HEK293T (cell line): ENCODE data around the gene TSPOAP1.

Experiments
- CTCF ChIA-PET: fragments of 350-600 bp; formaldehyde crosslinking; extraction: SDS; loops from one replicate; lab custom pipeline; 2021; ENCODE audit warnings: antibody characterized with exemption, inconsistent platforms; lab: Yijun Ruan, JAX
- POLR2A ChIA-PET: fragments of 350-600 bp; formaldehyde crosslinking; extraction: SDS; loops from one replicate; lab custom pipeline; 2020; ENCODE audit warnings: antibody characterized with exemption, inconsistent platforms; lab: Yijun Ruan, JAX
- DNase-seq: peaks from one replicate; pipeline ENCODE4 v3.0.0; 2012; ENCODE audit warnings: mixed read lengths; ENCODE audit errors: extremely low spot score
- ARNT ChIP-seq: fragments of 450-650 bp; IDR thresholded peaks from 2 replicates; pipeline ENCODE4 v1.6.1; 2017; ENCODE audit warnings: mild to moderate bottlenecking
- BHLHE40 ChIP-seq: fragments of 450-650 bp; IDR thresholded peaks from 2 replicates; pipeline ENCODE4 v1.6.1; 2016; ENCODE audit warnings: mild to moderate bottlenecking, moderate library complexity, borderline replicate concordance
- CTBP1 ChIP-seq: fragments of 450-650 bp; IDR thresholded peaks from 2 replicates; pipeline ENCODE4 v1.6.1; 2016; ENCODE audit warnings: borderline replicate concordance
- ELF4 ChIP-seq: fragments of 450-650 bp; IDR thresholded peaks from 2 replicates; pipeline ENCODE4 v1.6.1; 2017; ENCODE audit warnings: antibody characterized with exemption
- FOXA1 ChIP-seq: fragments of 450-650 bp; IDR thresholded peaks from 2 replicates; pipeline ENCODE4 v1.6.1; 2016; ENCODE audit warnings: mild to moderate bottlenecking
- FOXK2 ChIP-seq: fragments of 450-650 bp; IDR thresholded peaks from 2 replicates; pipeline ENCODE4 v1.6.1; 2016; ENCODE audit warnings: mild to moderate bottlenecking
- FOXM1 ChIP-seq: fragments of 450-650 bp; IDR thresholded peaks from 2 replicates; pipeline ENCODE4 v1.6.1; 2017; ENCODE audit warnings: mild to moderate bottlenecking, borderline replicate concordance
- HDGF ChIP-seq: fragments of 450-650 bp; IDR thresholded peaks from 2 replicates; pipeline ENCODE4 v1.6.1; 2017; ENCODE audit warnings: antibody characterized with exemption, borderline replicate concordance
- L3MBTL2 ChIP-seq: fragments of 450-650 bp; conservative IDR thresholded peaks from 2 replicates; pipeline ENCODE4 v1.6.1; 2016; ENCODE audit warnings: mild to moderate bottlenecking
- LEF1 ChIP-seq: fragments of 450-650 bp; IDR thresholded peaks from 2 replicates; pipeline ENCODE4 v1.6.1; 2017; ENCODE audit warnings: mild to moderate bottlenecking, borderline replicate concordance
- NFRKB ChIP-seq: fragments of 450-650 bp; IDR thresholded peaks from 2 replicates; pipeline ENCODE4 v1.6.1; 2016; ENCODE audit warnings: mild to moderate bottlenecking, moderate library complexity
- SP1 ChIP-seq: fragments of 450-650 bp; IDR thresholded peaks from 2 replicates; pipeline ENCODE4 v1.6.1; 2017
- SUZ12 ChIP-seq: fragments of 450-650 bp; IDR thresholded peaks from 2 replicates; pipeline ENCODE4 v1.6.1; 2016; ENCODE audit warnings: mild to moderate bottlenecking
- TARDBP ChIP-seq: fragments of 450-650 bp; IDR thresholded peaks from 2 replicates; pipeline ENCODE4 v1.6.1; 2016
- ZNF384 ChIP-seq: fragments of 450-650 bp; IDR thresholded peaks from 2 replicates; pipeline ENCODE4 v1.6.1; 2016
- TF ChIP-seq, protein P1 (sequence below): fragments of 450-650 bp; IDR thresholded peaks from 2 replicates; pipeline ENCODE4 v1.6.1; 2016

TSPOAP1 gene

DNA sequence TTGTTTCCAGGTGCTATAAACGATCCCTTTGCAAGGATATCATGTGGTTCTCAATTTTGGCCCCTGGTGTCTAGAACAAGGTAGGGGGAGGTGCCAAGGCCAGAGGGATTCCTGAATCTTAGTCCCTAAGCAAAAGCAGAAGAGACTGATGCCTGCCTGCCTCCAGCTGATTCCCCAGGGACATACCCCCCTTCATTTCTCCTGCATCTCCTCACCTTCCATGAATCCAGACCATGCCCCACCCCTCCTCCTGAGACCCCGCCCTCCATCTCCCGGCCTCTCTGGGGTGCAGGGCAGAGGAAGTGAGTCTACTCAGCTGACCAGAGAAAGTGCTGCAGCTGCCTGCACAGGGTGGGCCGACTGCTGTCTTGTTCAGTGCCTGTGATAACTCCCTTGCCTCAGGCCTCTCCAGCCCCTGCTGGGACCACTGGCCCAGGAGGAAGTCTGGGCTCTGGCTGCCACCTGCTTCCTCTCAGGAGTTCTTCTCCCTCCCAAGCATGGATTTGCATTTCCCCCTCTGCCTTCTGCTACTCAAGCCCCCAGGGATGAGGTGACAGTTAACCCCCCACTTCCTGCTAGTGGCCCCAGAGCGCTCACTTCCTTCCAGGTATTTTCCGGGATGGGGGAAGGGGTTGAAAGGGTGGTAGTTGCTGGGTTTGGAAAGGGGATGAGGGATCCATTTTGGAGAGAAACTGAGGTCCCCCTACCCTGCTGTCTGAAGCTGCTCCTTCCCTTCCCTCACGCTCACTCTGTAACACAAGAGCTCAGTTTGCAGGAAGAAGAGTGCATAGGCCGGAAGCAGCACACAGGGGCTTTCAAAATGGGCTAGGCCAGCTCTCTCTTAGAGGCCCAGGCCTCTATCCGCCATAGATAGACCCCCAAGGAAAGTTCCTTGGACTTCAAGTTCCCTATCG is 10.5 kb upstream of the TSPOAP1 start:
- DNase-seq = no peak
- ChIA-PET POLR2A (interaction anchor here (2.3 to 4.1 kb wide), 2 partner anchors 13 kb away, joined by 22 to 25 read pairs; partner anchors contain the start of gene SUPT4H1), CTCF (interaction anchor here (1.0 kb wide), 1 partner anchor 22 kb away, joined by 3 read pairs; no protein-coding TSS in a partner anchor)
- TF ChIP-seq FOXA1 (no peak), SP1 (no peak), ARNT (no peak), CTBP1 (no peak), ELF4 (no peak), TARDBP (no peak), FOXM1 (no peak), FOXK2 (no peak)

DNA sequence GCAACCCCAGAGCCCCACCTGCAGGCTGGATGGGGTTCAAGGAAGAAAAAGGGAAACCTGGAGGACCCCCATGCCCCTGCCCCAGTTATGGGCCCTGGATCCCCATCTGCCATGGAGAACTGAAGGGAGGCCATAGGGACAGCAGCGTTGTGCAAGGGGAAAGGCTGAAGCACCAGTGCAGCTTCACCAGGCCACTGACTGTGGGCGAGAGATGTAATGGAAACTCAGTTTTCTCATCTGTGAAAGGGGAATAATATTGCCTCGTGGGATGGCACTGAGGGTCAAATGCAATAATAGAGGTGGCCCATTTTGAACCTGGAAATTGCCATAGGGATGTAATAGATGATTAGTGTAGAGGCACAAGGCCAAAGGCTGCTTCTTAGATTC is 9.9 kb upstream of the TSPOAP1 start:
- no peak for DNase-seq
- TF ChIP-seq SP1 (no peak), L3MBTL2 (no peak), CTBP1 (no peak), NFRKB (no peak), LEF1 (no peak), ELF4 (no peak), BHLHE40 (no peak), FOXA1 (no peak)
- TF ChIP-seq, protein P1, sequence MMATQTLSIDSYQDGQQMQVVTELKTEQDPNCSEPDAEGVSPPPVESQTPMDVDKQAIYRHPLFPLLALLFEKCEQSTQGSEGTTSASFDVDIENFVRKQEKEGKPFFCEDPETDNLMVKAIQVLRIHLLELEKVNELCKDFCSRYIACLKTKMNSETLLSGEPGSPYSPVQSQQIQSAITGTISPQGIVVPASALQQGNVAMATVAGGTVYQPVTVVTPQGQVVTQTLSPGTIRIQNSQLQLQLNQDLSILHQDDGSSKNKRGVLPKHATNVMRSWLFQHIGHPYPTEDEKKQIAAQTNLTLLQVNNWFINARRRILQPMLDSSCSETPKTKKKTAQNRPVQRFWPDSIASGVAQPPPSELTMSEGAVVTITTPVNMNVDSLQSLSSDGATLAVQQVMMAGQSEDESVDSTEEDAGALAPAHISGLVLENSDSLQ = no peak
- POLR2A ChIA-PET = interaction anchor here (2.3 kb wide), 1 partner anchor 14 kb away, joined by 22 read pairs; the partner anchor contains the start of gene SUPT4H1
- CTCF ChIA-PET = no interaction called here

DNA sequence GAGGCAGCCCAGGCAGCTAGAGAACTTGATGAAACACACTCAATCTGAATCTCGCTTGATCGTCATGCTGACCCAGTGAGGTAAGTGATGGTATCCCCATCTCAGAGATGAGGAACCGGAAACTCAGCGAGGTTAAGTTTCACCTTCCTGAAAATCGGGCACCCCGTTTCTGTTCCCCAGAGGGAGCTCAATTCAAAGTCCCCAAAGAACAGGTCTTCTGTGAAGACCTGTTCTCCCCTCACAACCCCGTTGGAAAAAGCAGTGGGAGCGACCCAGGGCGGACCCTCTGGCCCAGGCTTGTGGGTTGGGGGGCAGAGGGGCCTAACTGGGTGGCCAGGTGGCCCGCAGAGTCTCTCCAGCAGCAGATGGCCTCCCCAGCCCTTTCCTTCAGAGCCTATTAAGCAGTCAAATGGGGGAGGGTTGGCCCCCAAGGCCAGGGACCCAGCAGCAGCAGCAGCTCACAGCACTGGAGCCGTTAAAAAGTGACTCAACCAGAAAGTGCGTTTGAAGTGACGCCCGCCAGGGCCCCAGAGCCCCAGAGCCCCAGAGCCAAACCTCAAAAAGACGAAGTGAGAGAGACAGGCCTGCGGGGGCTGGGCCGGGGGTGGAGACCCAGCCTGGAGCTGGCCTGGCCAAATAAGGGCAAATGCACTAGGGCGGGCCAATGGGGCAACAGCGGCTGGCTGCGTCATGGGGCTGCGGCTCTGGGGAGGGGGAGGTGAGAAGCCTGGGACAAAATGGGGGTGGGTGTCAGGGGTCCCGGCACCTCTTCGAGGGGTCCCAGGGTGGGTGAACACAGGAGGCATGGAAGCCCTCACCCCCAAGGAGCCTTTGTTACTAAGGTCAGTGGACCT is 9.2 kb upstream of the TSPOAP1 start:
- CTCF ChIA-PET = interaction anchor here (1.4 kb wide), 1 partner anchor 20 kb away, joined by 5 read pairs; no protein-coding TSS in a partner anchor
- POLR2A ChIA-PET = interaction anchor here (1.3 to 2.3 kb wide), 3 partner anchors 8 to 77 kb away, joined by 4 to 22 read pairs (median 7); partner anchors contain the start of gene SUPT4H1
- no peak for DNase-seq
- TF ChIP-seq FOXK2 (no peak), SUZ12 (no peak), HDGF (no peak), TARDBP (no peak), FOXA1 (no peak)

DNA sequence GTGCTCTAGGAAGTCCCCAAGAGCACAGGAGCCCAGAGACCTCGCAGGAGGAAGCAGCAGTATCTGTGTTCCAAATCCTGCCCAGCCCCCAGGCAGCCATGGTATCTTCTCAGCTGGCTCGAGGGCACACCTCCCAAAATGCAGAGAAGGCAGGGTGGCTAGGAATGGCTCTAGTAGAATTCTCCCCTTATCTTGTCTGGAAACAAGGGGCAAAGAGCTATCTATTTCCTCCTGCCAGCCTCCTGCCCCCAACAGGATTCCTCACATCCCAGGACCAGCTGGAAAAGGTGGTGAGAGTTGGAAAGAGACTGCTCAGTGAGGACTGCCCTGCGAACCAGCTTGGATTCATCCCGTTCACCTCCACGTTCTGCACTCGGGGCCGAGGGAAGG is 8.6 kb upstream of the TSPOAP1 start:
- DNase-seq = no peak
- TF ChIP-seq FOXA1 (no peak), LEF1 (no peak), HDGF (no peak), CTBP1 (no peak), SUZ12 (no peak), BHLHE40 (no peak), ARNT (no peak), ELF4 (no peak), FOXK2 (no peak), SP1 (no peak), TARDBP (no peak), NFRKB (no peak), ZNF384 (no peak), FOXM1 (no peak), L3MBTL2 (no peak)
- TF ChIP-seq, protein P1 = no peak
- ChIA-PET CTCF (interaction anchor here (1.4 kb wide), 1 partner anchor 20 kb away, joined by 5 read pairs; no protein-coding TSS in a partner anchor), POLR2A (interaction anchor here (1.2 to 2.3 kb wide), 4 partner anchors 9 to 80 kb away, joined by 3 to 22 read pairs (median 6); partner anchors contain the start of genes RNF43 and SUPT4H1)

DNA sequence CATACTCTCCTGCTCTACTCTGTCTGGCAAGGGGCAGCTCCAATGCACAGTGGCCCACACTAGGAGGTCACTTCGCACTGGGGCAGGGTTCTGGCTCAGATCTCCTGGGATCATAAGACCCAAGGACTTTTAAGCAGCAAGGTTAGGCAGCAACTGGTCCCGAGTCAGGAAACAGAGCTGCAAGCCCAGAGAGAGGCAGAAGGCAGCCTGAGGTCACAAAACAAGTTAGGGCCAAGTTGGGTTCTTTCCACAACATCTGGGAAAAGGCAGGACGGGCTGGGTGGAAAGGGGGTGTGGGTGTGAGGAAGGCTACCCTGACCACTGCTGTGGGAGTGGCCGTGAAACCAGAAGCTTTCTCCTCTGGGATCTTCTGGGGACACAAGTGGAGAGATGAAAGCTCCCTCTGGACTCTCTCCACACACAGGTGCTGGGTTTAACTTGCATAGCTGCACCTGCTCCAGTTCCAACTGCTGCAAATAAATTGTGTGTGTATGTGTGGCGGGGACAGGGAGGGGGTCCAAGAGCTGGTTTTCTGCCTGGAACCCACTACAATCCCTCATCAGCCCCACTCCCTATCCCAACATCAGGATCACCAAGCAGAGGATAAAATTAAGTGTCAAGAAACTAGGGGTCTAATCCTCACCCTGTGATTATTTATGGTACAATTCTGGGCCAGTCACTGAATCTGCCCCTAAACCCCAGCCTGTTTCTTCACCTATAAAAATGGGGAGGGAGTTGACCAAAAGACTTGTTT is 8.0 kb upstream of the TSPOAP1 start:
- DNase-seq = no peak
- TF ChIP-seq ZNF384 (no peak), SP1 (no peak), ARNT (no peak), BHLHE40 (no peak)
- ChIA-PET CTCF (interaction anchor here (1.4 kb wide), 1 partner anchor 19 kb away, joined by 5 read pairs; no protein-coding TSS in a partner anchor), POLR2A (interaction anchor here (1.2 to 2.3 kb wide), 5 partner anchors 10 to 81 kb away, joined by 3 to 22 read pairs (median 7); partner anchors contain the start of genes RNF43 and SUPT4H1)
